ENCODE data around the gene SLC5A5.

SLC5A5 gene

GRCh38 chr19:17926044-17926443 lies 54.3 kb downstream of the SLC5A5 start:
- no peak for DNase-seq

GRCh38 chr19:17929056-17929455 lies 57.3 kb downstream of the SLC5A5 start:
- DNase-seq = no peak

- DNase-seq = no peak
These were observed 59.9 kb downstream of the SLC5A5 start for GRCh38 chr19:17931532-17932191.

GRCh38 chr19:17932485-17933338 lies 61.0 kb downstream of the SLC5A5 start, which contains the start of gene CCDC124:
Gene CCDC124, plus strand, starts transcription at chr19:17933015. Its CDS starts 3,406 bp downstream, at chr19:17936421.
- DNase-seq = peak; percentile 77

- DNase-seq = no peak
These were observed 61.8 kb downstream of the SLC5A5 start for GRCh38 chr19:17933414-17934129.

DNA sequence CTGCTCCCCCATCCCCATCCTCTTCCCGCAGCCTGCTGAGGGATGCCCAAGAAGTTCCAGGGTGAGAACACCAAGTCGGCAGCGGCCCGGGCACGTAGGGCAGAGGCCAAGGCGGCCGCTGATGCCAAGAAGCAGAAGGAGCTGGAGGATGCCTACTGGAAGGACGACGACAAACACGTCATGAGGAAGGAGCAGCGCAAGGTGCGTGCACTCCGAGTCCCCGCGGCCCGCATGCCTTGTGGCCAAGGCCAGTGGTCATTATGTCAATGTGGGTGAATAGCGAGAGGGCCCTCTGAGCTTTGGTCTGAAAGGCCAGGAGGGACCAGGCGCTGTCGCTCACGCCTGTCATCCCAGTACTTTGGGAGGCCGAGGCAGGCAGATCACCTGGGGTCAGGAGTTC lies 64.6 kb downstream of the SLC5A5 start:
- DNase-seq = no peak

DNA sequence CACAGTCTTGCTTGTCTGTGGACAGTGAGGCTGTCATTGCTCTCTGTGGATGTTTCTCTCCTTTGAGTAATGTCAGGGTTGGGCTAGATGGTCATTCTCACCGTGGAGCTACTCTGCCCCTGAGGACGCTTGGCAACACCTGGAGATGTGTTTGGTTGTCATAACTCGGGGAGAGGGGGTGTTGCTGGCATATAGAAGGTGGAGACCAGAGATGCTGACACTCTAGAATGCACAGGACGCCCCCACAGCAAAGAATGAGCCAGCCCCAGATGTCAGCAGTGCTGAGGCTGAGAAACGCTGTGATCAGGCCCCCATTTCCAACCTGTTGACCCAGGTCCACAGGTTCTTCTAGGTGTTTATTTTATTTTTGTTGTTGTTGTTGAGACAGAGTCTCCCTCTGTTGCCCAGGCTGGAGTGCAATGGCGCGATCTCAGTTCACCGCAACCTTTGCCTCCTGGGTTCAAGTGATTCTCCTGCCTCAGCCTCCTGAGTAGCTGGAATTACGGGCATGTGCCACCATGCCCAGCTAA lies 65.7 kb downstream of the SLC5A5 start:
- DNase-seq = no peak

- DNase-seq = no peak
These were observed 66.5 kb downstream of the SLC5A5 start for GRCh38 chr19:17938092-17938845.

DNA sequence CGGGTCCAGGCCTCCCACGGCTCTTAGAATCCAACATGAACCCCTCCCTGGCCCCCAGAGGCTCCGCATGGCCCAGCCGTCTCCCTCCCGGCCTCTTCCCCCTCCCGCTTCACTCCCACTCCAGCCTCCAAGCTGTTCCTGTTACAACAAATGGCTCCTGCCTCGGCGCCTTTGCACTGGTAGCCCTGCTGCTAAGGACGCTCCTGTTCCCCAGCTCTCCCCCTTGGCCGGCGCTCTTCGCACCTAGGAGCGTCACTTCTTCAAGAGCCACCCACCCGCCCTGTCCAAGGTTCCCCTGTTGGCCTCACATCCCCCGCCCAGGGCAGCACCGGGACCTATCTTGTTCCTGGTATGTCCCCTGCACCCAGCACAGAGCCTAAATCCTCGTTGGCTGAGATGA lies 70.4 kb downstream of the SLC5A5 start:
- DNase-seq = no peak

GRCh38 chr19:17942582-17943273 lies 71.0 kb downstream of the SLC5A5 start:
- DNase-seq = no peak

GRCh38 chr19:17943274-17944221 lies 71.8 kb downstream of the SLC5A5 start:
- no peak for DNase-seq

- no peak for DNase-seq
These were observed 72.6 kb downstream of the SLC5A5 start for GRCh38 chr19:17944301-17944700.
